Measurements from ENCODE around the gene PRKCE. TPM values are rescaled to one million over a fixed set of nuclear protein-coding genes. Genes with fewer than 3 reads are reported as not detected.
"Not testable (repeated sequence)": the region's sequence is repeated elsewhere in the genome, so short reads cannot be mapped to it uniquely, and the experiment has no call there.

The PRKCE gene
- total RNA-seq, 1 donor from 2014 or later = 2.4 TPM

- no peak for DNase-seq (ENCODE audit: low read depth)
These were observed 205.2 kb downstream of the PRKCE start for GRCh38 chr2:45856391-45857274.

GRCh38 chr2:45857275-45857609 lies 205.8 kb downstream of the PRKCE start:
- no peak for DNase-seq (ENCODE audit: low read depth)

GRCh38 chr2:45857867-45858520 lies 206.5 kb downstream of the PRKCE start:
- DNase-seq (ENCODE audit: low read depth) = no peak

GRCh38 chr2:45858872-45859271 lies 207.4 kb downstream of the PRKCE start:
- not testable (repeated sequence) for DNase-seq (ENCODE audit: low read depth)

GRCh38 chr2:45859682-45860081 lies 208.2 kb downstream of the PRKCE start:
- no peak for DNase-seq (ENCODE audit: low read depth)

- DNase-seq (ENCODE audit: low read depth) = peak; percentile 62
These were observed 209.0 kb downstream of the PRKCE start for GRCh38 chr2:45860136-45861121.

- DNase-seq (ENCODE audit: low read depth) = no peak
These were observed 211.4 kb downstream of the PRKCE start for GRCh38 chr2:45862843-45863242.

- DNase-seq (ENCODE audit: low read depth) = no peak
These were observed 212.6 kb downstream of the PRKCE start for GRCh38 chr2:45864121-45864520.

- DNase-seq (ENCODE audit: low read depth) = no peak
These were observed 215.9 kb downstream of the PRKCE start for GRCh38 chr2:45867349-45867748.

- DNase-seq (ENCODE audit: low read depth) = no peak
These were observed 216.3 kb downstream of the PRKCE start for GRCh38 chr2:45867800-45868199.

- DNase-seq (ENCODE audit: low read depth) = no peak
These were observed 217.7 kb downstream of the PRKCE start for GRCh38 chr2:45869165-45869501.

- DNase-seq (ENCODE audit: low read depth) = no peak
These were observed 219.6 kb downstream of the PRKCE start for GRCh38 chr2:45871025-45871424.

- DNase-seq (ENCODE audit: low read depth) = no peak
These were observed 220.1 kb downstream of the PRKCE start for GRCh38 chr2:45871541-45871940.

GRCh38 chr2:45872211-45872610 lies 220.7 kb downstream of the PRKCE start:
- no peak for DNase-seq (ENCODE audit: low read depth)

GRCh38 chr2:45874344-45874743 lies 222.9 kb downstream of the PRKCE start:
- peak; percentile 67 for DNase-seq (ENCODE audit: low read depth)

- DNase-seq (ENCODE audit: low read depth) = no peak
These were observed 225.1 kb downstream of the PRKCE start for GRCh38 chr2:45876611-45877010.

- DNase-seq (ENCODE audit: low read depth) = no peak
These were observed 227.9 kb downstream of the PRKCE start for GRCh38 chr2:45879406-45879805.

- no peak for DNase-seq (ENCODE audit: low read depth)
These were observed 228.5 kb downstream of the PRKCE start for GRCh38 chr2:45879936-45880335.

GRCh38 chr2:45881970-45882581 lies 230.6 kb downstream of the PRKCE start:
- no peak for DNase-seq (ENCODE audit: low read depth)

- DNase-seq (ENCODE audit: low read depth) = no peak
These were observed 231.5 kb downstream of the PRKCE start for GRCh38 chr2:45882707-45883602.
